Neural cell (in vitro differentiated cells): ENCODE results near the gene APOL5. TPM values are rescaled to one million over a fixed set of nuclear protein-coding genes. Genes with fewer than 3 reads are reported as not detected.
"Not testable (repeated sequence)": the region's sequence is repeated elsewhere in the genome, so short reads cannot be mapped to it uniquely, and the experiment has no call there.

Experiments
- H2AFZ ChIP-seq: fragments of 200-600, 300-800 bp; sonication (generic), shearing (Covaris generic); 2 replicates; pipeline ENCODE4 v1.6.0; 2014; ENCODE audit warnings: low read depth, mild to moderate bottlenecking, antibody characterized with exemption, low read length, moderate library complexity
- H3F3A ChIP-seq: fragments of 200-600 bp; shearing (Covaris generic); 2 replicates; pipeline ENCODE4 v1.6.1; 2016; ENCODE audit warnings: mild to moderate bottlenecking, moderate library complexity, mixed read lengths, antibody characterized with exemption, low read length; ENCODE audit not compliant: insufficient read depth, poor library complexity, severe bottlenecking
- H3K27ac ChIP-seq: fragments of 200-600, 300-800 bp; sonication (generic), shearing (Covaris generic); 2 replicates; pipeline ENCODE4 v1.5.1; 2014; ENCODE audit warnings: mild to moderate bottlenecking, low read length, moderate library complexity
- H3K27me3 ChIP-seq: fragments of 300-800, 200-600 bp; sonication (generic), shearing (Covaris generic); 2 replicates; pipeline ENCODE4 v1.6.0; 2014; ENCODE audit warnings: mild to moderate bottlenecking, low read depth, low read length, moderate library complexity; ENCODE audit not compliant: insufficient read depth
- H3K36me3 ChIP-seq: fragments of 300-800, 200-600 bp; sonication (generic), shearing (Covaris generic); 2 replicates; pipeline ENCODE4 v1.5.1; 2014; ENCODE audit warnings: mild to moderate bottlenecking, antibody characterized with exemption, low read length, moderate library complexity; ENCODE audit not compliant: insufficient read depth
- H3K4me2 ChIP-seq: fragments of 300-800, 200-600 bp; sonication (generic), shearing (Covaris generic); 2 replicates; pipeline ENCODE4 v1.6.0; 2014; ENCODE audit warnings: mild to moderate bottlenecking, low read length
- H3K4me3 ChIP-seq: fragments of 300-800, 200-600 bp; sonication (generic), shearing (Covaris generic); 2 replicates; pipeline ENCODE4 v1.5.1; 2014; ENCODE audit warnings: mild to moderate bottlenecking, low read length, moderate library complexity
- H3K79me2 ChIP-seq: fragments of 200-600 bp; shearing (Covaris generic); replicated peaks from 2 replicates; pipeline ENCODE4 v1.6.0; 2014; ENCODE audit warnings: mild to moderate bottlenecking, low read length, moderate library complexity; ENCODE audit not compliant: insufficient read depth
- H3K9ac ChIP-seq: fragments of 300-800, 200-600 bp; sonication (generic), shearing (Covaris generic); 2 replicates; pipeline ENCODE4 v1.6.1; 2016; ENCODE audit warnings: mild to moderate bottlenecking, low read length, mixed read lengths
- H3K9me2 ChIP-seq: fragments of 200-600 bp; shearing (Covaris generic); 2 replicates; pipeline ENCODE4 v1.6.1; 2016; ENCODE audit warnings: mild to moderate bottlenecking, low read length, mixed read lengths; ENCODE audit not compliant: insufficient read depth
- H3K9me3 ChIP-seq: fragments of 200-600, 300-800 bp; sonication (generic), shearing (Covaris generic); 2 replicates; pipeline ENCODE4 v1.6.1; 2016; ENCODE audit warnings: mild to moderate bottlenecking, mixed run types, low read length, moderate library complexity, mixed read lengths
- H4K20me1 ChIP-seq: fragments of 200-600 bp; shearing (Covaris generic); 2 replicates; pipeline ENCODE4 v1.6.1; 2016; ENCODE audit warnings: mild to moderate bottlenecking, mixed run types; ENCODE audit not compliant: insufficient read depth
- CTCF ChIP-seq: fragments of 450-650 bp; IDR thresholded peaks from 2 replicates; pipeline ENCODE4 v1.5.1; 2014; ENCODE audit warnings: antibody characterized with exemption, mild to moderate bottlenecking, moderate library complexity; ENCODE audit not compliant: poor library complexity, severe bottlenecking
- EP300 ChIP-seq: fragments of 450-650 bp; conservative IDR thresholded peaks from 2 replicates; pipeline ENCODE4 v1.6.1; 2014; ENCODE audit warnings: antibody characterized with exemption, mild to moderate bottlenecking, moderate library complexity; ENCODE audit not compliant: poor library complexity, severe bottlenecking
- EZH2 ChIP-seq: fragments of 200-600, 300-800 bp; shearing (Covaris generic), sonication (generic); IDR thresholded peaks from 2 replicates; pipeline ENCODE4 v1.6.1; 2014; ENCODE audit warnings: antibody characterized with exemption, low read length, borderline replicate concordance, mild to moderate bottlenecking; ENCODE audit not compliant: insufficient read depth, poor library complexity, severe bottlenecking
- MXI1 ChIP-seq: fragments of 450-650 bp; conservative IDR thresholded peaks from 2 replicates; pipeline ENCODE4 v1.6.1; 2014; ENCODE audit warnings: antibody characterized with exemption, mild to moderate bottlenecking; ENCODE audit not compliant: poor library complexity, severe bottlenecking
- POLR2AphosphoS5 ChIP-seq: IDR thresholded peaks from 2 replicates; pipeline ENCODE4 v1.6.1; 2012
- RAD21 ChIP-seq: fragments of 450-650 bp; conservative IDR thresholded peaks from 2 replicates; pipeline ENCODE4 v1.6.1; 2014; ENCODE audit warnings: antibody characterized with exemption, mild to moderate bottlenecking, moderate library complexity
- REST ChIP-seq: IDR thresholded peaks from 2 replicates; pipeline ENCODE4 v1.6.1; 2012; ENCODE audit warnings: borderline replicate concordance
- SMC3 ChIP-seq: fragments of 450-650 bp; conservative IDR thresholded peaks from 2 replicates; pipeline ENCODE4 v1.6.1; 2014; ENCODE audit warnings: antibody characterized with exemption, mild to moderate bottlenecking, moderate library complexity; ENCODE audit not compliant: poor library complexity
- TAF1 ChIP-seq: IDR thresholded peaks from 2 replicates; pipeline ENCODE4 v1.6.1; 2012; ENCODE audit warnings: low read depth
- polyA plus RNA-seq: library from polyadenylated mRNA; depleted of rRNA; stranded (reverse); fragments of >200 nt; gene quantifications from 2 replicates; pipeline ENCODE4 v1.2.3, GENCODE V29; 2014

APOL5 gene
- polyA plus RNA-seq, 1 donor from 2014 or later, result not detected

- no peaks in the 10 kb centered on the region for H4K20me1 ChIP-seq
- no peak overlapping the region for H3K4me3 ChIP-seq
- no peak overlapping the region for H3K27ac ChIP-seq
- no peaks in the 10 kb centered on the region for H3K79me2 ChIP-seq
- H3K9me2 ChIP-seq, result no peaks in the 10 kb centered on the region
- H3K4me2 ChIP-seq, result no peak overlapping the region
- H3K36me3 ChIP-seq, result peaks cover 7% of the 10 kb centered on the region
- H3K9ac ChIP-seq, result no peak overlapping the region
- H2AFZ ChIP-seq, result no peak overlapping the region
- no peaks in the 10 kb centered on the region for H3K27me3 ChIP-seq
- no peaks in the 10 kb centered on the region for H3K9me3 ChIP-seq
- H3F3A ChIP-seq, result no peaks in the 10 kb centered on the region
- no peak for TF ChIP-seq TAF1
- no peak for TF ChIP-seq REST
- TF ChIP-seq RAD21, result no peak
- TF ChIP-seq MXI1, result no peak
- no peak for TF ChIP-seq EP300
- TF ChIP-seq EZH2, result no peak
- TF ChIP-seq SMC3, result no peak
- TF ChIP-seq POLR2AphosphoS5, result no peak
- TF ChIP-seq CTCF, result no peak
These were observed 19.0 kb downstream of the APOL5 start for GRCh38 chr22:35736701-35737100.

GRCh38 chr22:35737886-35738285 lies 20.2 kb downstream of the APOL5 start:
- H3K36me3 ChIP-seq, H2AFZ ChIP-seq: not testable (repeated sequence)

More at GRCh38 chr22:35737886-35738285, 20.2 kb downstream of the APOL5 start:
- H3K4me3 ChIP-seq, H4K20me1 ChIP-seq, H3K9me3 ChIP-seq, H3K79me2 ChIP-seq, H3K27ac ChIP-seq, H3K9ac ChIP-seq, H3K27me3 ChIP-seq, H3K4me2 ChIP-seq, H3F3A ChIP-seq, H3K9me2 ChIP-seq: not testable (repeated sequence)
- TF ChIP-seq POLR2AphosphoS5, result peak; percentile 22
